OCI-M2 (cell line): ENCODE data around the gene DPH2.

ENCODE experiments used
- DNase-seq: peaks from one replicate; lab custom pipeline; 2025; ENCODE audit not compliant: unreplicated experiment; lab: John Stamatoyannopoulos, UW

DPH2 gene

DNA sequence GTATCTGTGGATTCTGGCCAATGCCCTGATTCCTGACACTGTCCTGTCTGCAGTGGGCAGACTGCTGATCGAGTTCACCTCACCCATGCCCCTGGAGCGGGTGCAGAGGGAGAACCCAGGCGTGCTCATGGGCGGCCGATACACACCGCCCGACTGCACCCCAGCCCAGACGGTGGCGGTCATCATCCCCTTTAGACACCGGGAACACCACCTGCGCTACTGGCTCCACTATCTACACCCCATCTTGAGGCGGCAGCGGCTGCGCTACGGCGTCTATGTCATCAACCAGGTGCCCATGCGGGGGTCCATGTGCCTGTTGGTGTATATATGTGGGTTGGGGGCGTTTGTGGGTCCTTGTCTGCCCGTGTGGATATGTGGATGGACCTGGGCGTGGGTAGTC, 11.8 kb downstream of the DPH2 start:
- no peak for DNase-seq

DNA sequence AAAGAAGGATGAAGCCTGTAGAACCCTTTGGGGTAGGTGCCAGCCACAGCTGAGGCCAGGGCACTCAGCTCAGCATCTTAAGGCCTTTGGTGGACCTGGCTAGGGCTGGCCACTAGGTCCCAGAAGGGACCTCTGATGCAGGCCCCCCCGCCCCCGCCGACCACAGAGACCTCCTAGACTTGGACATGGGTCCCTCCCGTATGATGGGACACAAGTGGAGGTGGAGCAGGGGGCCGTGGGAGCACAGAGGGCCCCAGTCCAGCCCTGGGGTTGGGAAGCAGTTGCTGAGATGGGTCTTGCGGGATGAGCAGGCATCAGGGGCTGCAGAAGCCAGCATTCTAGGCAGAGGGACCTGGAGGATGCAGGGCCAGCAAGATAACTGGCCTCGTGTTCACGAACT, 12.4 kb downstream of the DPH2 start:
- DNase-seq, result no peak

DNA sequence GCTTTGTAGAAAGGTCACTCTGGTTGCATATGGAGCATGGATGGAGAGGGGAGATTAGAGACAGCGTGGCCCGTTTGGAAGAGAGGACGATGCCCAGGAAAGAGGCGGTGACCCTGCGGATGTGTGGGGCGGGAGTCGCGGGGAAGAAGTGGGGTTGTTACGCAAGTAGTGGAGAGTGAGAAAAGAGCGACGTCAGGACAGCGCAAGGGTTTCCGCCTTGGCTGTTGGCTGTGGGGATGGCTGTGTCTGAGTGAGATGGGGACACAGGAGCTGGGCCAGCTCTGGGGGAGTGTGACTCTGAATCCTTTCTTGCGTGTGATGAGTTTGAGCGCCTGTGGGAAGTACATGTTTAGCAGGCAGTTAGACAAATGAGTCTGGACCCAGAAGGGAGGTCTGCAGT, 13.0 kb downstream of the DPH2 start:
- no peak for DNase-seq

DNA sequence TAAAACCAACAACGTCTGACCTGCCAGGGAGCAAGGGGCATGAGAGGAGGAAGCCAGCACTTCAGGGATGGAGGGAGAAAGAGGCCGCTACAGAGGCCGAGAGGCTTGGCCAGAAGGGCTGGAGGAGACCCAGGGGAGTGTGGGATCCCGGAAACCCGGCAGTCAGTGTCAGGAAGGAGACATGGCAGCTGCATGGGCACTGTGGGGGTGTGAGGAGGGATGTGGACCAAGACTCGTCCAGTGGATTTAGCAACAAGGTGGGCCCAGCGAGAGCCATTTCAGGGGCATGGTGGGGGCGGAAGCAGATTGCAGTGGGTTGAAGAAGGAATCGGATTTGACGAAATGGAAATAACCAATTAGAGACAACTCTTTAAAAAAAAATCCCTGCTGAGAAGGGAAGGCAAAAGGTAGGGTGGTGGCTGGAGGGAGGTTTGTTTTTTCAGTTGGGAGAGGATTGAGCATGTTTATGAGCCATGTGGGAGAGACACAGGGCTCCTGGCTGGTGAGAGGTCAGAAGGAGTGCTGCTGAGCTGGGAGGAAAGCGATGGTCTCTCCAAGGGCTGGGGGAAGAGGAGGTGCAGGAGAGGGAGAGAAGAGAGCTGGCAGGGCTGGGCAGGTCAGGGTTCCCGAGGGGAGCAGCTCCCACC, 13.6 kb downstream of the DPH2 start:
- no peak for DNase-seq

DNA sequence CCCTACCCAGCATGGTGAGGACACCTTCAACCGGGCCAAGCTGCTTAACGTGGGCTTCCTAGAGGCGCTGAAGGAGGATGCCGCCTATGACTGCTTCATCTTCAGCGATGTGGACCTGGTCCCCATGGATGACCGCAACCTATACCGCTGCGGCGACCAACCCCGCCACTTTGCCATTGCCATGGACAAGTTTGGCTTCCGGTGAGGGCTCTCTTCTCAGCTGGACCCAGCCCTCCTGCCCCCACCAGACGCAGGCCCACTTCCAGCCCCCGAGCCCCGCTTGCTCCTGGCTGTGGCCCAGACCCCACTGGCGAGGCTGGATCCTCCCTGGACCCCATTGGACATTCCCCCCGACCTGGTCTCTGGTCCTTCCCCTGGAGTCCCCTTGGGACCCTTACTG, 15.0 kb downstream of the DPH2 start:
- no peak for DNase-seq

DNA sequence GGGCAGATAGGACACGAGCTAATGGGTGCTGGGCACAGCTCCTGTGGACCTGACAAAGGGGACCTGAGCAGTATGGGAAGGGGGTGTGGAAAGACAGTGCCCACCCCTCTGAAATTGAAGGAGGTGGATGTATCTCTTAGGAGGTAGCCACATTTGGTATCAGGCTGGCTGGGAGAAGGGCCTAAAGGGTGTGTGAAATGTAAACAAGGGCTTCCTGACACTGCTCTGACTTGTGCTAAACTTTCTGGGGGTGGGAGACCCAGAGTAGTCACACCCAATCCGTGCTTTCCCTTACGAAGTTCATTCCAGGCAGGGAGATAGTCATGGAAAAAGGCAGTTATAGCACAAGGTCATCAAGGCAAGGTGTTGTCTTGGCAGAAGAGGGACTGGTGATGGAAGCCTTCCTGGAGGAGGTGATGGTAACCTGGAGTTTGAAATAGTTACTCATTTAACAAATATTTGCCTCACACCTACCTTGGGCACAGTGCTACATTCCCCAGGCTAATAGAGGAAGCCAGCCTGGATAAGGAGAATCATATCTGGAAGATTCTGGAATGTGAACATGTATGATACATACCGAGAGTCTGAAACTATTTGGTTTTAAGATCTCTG, 16.3 kb downstream of the DPH2 start:
- DNase-seq, result no peak

DNA sequence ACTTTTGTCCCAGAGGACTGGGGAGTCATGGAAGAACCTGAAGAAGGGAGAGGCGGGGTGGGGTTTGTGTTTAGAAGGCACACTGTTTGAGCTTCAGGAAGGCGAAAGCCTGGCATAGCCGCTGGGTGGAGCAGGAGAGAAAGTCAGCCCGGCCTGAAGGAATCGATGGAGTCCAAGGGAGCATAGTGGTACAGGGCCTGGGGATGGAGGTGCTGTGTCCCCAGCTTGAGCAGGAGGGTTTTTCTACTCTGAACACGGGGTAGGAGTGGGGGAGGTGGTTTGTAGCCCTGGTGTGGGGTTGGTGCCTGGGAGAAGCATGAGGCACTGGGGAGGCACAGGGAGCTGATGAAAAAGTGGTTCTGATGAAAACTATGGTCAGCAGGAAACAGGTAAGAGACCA, 16.9 kb downstream of the DPH2 start:
- no peak for DNase-seq

DNA sequence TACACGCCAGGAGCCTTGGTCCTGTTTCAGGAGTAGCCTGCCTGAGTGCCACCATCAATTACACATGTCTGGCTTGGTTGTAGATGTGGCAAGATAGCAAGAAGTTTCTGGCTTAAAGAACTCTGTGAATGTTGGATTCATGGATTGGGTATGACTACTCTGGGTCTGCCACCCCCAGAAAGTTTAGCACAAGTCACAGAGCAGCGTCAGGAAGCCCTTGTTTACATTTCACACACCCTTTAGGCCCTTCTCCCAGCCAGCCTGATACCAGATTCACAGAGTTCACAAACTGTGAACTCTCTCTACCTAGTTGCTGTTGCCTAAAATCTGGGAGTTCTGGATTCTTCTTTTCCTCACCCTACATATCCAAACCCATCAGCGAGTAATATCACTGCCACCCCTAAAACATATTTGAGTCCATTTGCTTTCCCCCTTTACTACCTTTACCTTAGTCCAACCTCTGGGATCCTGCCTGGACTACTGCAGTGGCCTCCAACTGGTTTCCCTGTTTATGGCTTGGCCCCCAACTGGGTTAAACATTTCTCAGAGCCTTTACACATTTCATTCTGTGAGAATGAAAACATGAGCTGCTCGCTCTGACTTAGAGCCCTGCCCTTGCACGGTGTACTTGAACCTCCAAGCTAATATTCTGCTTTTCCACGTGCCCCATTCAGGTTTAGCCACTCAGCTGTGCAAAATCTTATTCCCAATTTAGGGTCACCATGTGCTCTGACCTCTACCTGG, 17.5 kb downstream of the DPH2 start:
- no peak for DNase-seq

DNA sequence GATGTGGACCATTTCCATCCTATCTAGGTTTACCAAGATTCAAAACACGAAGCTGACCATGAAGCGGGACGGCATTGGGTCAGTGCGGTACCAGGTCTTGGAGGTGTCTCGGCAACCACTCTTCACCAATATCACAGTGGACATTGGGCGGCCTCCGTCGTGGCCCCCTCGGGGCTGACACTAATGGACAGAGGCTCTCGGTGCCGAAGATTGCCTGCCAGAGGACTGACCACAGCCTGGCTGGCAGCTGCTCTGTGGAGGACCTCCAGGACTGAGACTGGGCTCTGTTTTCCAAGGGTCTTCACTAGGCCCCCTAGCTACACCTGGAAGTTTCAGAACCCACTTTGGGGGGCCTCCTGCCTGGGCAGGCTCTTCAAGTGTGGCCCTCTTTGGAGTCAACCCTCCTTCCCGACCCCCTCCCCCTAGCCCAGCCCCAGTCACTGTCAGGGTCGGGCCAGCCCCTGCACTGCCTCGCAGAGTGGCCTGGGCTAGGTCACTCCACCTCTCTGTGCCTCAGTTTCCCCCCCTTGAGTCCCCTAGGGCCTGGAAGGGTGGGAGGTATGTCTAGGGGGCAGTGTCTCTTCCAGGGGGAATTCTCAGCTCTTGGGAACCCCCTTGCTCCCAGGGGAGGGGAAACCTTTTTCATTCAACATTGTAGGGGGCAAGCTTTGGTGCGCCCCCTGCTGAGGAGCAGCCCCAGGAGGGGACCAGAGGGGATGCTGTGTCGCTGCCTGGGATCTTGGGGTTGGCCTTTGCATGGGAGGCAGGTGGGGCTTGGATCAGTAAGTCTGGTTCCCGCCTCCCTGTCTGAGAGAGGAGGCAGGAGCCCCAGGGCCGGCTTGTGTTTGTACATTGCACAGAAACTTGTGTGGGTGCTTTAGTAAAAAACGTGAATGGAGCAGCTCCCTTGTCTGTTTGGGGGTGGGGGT, 20.7 kb downstream of the DPH2 start:
- no peak for DNase-seq

DNA sequence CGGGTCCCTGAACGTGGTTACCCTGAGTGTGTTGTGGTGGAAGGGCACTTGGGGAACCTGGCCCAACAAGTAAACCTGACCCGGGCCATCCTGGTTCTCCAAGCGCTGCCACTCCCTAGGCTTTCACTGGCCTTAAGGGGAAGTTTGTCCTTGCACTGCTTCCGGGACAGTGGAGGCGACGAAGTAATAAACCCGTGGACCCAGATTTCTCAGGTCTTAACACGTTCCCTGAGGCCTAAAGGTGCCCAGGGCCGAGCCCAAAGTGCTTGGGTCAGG, 21.3 kb downstream of the DPH2 start:
- no peak for DNase-seq

DNA sequence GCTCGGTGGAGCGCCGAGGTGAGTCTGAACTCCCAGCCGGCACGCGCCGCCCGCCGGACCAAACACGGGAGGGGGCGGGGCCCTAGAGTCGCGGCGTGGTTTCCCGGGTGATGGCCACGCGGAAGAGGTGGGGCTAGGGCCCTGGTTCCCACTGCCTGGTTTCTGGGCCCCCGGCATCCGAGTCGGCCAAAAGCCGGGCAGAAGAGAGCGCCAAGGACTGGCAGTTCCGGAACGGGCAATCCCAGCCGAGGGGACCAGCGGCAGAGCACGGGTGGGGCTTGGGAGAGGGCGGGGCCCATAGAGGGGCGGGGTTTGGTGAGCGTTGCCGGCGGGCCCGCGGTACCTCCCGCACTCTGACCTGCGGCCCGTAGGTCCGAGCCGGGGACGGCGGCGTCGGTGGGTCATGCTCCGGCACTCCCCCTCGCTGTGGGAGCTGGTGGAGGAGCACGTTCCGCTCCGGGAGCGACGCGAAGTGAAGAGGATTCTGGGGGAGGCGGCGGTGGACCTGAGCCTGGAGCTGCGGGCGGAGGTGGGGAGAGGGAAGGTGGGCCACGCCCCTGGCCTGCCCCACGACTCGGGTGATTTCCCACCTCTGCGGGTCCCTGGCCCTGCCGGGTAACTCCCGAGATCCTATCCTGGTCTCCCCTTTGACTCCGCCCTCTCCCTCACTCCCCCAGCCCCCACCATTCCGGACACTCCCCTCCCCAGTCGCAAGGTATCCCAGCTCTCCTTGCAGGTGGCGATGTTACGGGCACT, 21.8 kb downstream of the DPH2 start, which contains the start of gene CCDC24:
Gene CCDC24 (plus strand): TSS at position 124 of the 756 bp plus-strand sequence. CDS start 280 bp downstream, at position 404.
- no peak for DNase-seq

DNA sequence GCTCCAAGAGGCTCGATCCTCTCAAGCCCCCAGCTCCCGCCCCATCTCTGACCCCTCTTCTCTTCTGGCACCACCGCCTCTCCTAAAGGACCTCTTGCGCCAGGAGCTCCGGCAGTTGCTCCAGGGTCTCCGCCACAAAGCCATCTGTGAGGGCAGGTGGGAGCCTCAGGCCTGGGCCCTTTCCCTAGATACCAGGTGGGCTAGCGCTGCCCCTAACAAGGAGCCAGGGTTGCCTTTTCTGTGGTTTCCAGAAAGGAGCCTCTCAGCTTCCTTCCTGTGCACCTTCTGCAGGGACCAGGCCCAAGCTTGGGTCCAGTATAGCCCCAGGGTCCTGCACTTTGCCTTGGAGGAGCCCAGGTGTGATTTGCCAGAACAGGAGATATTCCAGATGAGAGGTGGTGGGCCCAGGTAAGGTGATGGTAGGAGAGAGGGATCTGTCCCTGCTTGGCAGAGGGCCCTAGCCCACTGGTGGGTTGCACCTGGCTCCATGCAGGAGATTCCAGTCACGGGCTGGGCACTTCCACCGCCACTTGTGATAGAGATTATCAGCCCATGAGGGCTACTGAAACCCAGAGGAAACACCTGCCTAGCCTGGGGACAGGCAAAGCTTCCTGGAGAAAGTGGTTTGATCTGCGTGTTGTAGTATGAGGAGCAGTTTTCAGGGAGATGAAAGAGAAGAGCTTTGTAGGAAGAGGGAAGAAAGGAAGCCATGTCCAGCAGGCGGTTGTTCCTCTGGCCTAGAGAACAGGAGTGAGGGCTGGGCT, 22.6 kb downstream of the DPH2 start:
- DNase-seq, result no peak

DNA sequence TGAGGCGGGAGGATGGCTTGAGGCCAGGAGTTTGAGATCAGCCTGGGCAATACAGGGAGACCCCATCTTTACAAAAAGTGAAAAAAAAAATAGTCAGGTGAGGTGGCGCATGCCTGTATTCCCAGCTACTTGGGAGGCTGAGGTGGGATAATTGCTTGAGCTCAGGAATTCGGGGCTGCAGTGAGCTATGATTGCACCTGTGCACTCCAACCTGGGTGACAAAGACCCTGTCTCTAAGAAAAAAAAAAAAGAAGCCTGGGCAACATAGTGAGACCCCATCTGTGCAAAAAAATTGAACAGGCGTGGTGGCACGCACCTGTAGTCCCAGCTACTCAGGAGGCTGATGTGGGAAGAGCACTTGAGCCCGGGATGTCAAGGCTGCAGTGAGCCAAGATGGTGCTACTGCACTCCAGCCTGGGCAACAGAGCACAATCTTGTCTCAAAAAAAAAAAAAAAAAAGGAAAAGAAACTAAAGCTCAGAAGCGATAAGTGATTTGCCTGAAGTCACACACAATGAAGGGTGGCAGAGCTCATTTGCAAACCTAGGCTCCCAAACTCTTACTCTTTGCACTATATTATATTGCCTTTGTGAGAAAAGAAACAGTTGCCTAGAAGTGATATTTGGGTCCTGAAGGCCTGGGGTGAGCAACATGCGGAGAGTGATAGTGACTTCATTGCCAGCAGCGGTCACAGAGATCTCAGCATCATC, 23.6 kb downstream of the DPH2 start:
- DNase-seq, result no peak

DNA sequence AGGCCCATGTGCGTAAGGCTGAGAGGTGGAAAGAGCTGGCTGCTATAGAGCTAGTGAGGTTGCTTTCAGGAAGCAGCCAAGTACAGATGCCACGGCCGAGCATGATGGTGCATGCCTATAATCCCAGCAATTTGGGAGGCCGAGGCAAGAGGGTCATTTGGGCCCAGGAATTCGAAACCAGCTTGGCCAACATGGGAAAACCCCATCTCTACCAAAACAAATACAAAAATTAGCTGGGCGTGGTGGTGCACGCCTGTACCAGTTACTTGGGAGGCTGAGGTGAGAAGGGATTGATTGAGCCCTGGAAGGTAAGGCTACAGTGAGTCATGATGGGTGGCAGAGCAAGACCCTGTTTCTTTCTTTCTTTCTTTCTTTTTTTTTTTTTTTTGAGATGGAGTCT, 24.3 kb downstream of the DPH2 start:
- no peak for DNase-seq

DNA sequence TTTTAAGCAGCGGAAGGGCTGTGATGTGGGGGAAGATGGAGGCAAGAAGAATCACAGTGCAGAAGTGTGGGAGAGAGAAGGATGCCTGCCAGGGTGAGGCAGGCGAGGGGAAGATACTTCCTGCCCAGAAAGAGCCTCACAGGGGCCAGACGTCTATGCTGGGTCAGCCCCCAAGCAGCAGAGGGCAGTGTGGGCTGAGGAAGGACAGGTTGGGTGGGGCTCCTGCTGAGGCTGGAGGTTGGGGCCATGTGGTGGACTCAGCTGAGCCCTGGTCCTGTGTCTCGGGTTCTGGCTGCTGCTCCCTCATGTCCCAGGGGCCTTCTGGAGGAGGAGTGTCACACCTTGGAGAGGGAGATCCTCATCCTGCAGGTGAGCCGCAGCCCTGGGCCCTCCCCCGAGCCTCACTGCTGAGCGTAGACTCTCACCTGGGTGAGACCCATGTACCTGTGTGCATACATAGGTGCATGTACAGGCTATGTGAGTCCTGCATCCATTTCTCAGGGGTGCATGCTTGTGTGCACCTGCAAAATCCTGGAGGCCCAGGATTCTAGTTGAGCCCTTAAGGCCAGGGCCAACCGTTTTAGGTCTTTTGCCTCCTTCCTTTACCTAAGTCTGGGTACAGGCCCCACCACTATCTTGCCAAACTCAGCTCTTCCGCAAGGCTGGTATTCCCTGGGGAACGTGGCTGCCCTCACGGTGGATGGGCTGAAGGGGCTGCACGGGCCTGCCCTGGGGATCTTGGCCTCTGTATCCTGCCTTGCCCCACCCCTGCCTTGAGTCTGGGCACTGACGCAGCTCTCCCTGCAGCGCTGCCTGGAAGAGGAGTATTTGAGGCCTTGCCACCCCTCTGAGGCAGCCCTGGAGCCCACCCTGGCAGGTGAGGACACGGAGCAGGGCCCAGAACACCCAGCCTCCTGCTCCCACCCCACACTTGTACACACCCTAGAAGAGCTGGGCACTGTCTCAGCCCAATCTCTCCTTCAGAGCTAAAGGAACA, 25.3 kb downstream of the DPH2 start:
- no peak for DNase-seq

DNA sequence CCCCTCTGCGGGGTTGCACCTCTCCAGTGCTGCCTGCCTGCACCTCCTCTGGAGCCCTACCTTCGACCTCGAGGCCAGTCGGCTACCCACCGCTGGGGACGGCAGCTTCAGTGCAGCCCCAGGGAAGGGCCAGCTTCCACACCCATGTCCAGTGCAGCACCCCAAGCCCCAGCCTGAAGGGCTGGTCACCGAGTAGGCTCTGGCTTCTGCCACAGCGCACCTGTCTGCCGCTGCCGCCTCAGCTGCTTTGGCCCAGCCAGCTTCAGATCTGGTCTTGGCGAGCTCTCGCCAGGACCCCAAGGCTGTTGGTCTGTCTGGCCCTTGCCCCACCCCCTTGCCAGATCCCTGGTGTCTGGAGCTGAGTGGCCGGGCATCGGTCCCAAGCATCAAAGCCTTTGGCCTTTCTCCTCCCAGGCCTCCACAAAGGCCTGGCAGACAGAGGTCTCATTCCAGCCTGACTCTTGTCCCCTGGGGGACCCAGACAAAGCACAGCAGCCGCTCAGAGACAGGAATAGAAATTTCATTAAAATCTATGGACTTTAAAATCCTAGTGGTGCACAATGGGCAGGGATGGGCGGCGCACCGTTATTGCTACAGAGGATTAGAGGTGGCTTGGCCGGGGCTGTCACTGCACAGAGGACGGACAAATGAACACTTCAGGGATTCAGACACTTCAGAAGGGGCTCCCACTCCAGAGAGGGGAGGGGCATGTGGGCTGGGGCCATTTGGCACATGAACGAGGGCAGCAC, 26.3 kb downstream of the DPH2 start:
- DNase-seq, result no peak

DNA sequence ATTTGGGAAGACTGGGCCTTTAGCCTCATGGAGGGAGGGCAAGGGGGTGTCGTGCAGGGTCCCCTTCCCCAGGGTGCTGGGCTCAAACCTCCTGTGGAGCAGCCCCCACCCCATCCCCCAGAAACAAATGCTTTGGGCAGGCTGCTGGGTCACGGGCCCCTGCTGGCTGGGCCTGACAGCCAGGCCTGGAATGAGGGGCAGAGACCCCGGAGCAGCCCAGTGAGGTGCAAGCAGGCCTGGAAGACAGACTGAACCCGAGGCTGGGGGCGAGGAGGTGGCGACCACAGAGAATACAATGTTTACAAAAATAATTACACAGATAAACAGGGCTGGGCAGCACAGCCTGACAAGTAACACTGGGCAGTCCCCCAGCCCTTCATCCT, 26.9 kb downstream of the DPH2 start:
- no peak for DNase-seq
